Measurements from ENCODE around the gene TEX44.

Gene TEX44

GRCh38 chr2:231640241-231640640, 47.6 kb downstream of the TEX44 start:
- DNase-seq (ENCODE audit: low read depth in 2 of 2) = peak; percentile 55 to 81
- no peak overlapping the region for H3K4me3 ChIP-seq (replicated peaks in 1 of 2; ENCODE audit: low read depth in 2 of 2, low read length in 2 of 2)
- TF ChIP-seq, protein P1, sequence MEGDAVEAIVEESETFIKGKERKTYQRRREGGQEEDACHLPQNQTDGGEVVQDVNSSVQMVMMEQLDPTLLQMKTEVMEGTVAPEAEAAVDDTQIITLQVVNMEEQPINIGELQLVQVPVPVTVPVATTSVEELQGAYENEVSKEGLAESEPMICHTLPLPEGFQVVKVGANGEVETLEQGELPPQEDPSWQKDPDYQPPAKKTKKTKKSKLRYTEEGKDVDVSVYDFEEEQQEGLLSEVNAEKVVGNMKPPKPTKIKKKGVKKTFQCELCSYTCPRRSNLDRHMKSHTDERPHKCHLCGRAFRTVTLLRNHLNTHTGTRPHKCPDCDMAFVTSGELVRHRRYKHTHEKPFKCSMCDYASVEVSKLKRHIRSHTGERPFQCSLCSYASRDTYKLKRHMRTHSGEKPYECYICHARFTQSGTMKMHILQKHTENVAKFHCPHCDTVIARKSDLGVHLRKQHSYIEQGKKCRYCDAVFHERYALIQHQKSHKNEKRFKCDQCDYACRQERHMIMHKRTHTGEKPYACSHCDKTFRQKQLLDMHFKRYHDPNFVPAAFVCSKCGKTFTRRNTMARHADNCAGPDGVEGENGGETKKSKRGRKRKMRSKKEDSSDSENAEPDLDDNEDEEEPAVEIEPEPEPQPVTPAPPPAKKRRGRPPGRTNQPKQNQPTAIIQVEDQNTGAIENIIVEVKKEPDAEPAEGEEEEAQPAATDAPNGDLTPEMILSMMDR (IDR thresholded peaks at IDR 0.05; ENCODE audit: low read depth, low read length) = no peak

DNA sequence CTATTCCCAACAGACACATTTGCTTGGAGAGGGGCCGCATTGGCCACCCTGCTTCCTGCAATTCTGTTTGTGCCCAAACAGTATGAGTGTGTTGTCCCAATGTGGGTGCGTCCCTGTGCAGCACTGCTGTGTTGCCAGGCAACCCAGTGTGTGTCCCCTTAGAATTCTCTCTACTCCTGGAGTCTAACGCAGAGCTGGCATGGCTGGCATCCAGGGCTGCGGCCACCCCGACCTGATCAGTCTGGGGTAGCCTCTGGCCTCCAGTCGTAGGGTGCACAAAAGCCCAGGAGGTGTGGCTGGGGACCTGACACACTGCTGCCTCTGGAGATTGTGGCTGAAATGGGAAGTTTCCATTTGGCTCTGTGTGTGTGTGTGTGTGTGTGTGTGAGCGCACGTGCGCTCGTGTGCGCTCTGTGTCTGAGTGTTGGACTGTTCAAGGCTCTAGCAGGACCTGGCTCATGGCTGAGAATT, 48.0 kb downstream of the TEX44 start:
- no peak overlapping the region for H3K4me3 ChIP-seq (replicated peaks in 1 of 2; ENCODE audit: low read depth in 2 of 2, low read length in 2 of 2)
- TF ChIP-seq, protein P1 (IDR thresholded peaks at IDR 0.05; ENCODE audit: low read depth, low read length) = peak; percentile 17
- peak; percentile 41 to 66 for DNase-seq (ENCODE audit: low read depth in 2 of 2)

DNA sequence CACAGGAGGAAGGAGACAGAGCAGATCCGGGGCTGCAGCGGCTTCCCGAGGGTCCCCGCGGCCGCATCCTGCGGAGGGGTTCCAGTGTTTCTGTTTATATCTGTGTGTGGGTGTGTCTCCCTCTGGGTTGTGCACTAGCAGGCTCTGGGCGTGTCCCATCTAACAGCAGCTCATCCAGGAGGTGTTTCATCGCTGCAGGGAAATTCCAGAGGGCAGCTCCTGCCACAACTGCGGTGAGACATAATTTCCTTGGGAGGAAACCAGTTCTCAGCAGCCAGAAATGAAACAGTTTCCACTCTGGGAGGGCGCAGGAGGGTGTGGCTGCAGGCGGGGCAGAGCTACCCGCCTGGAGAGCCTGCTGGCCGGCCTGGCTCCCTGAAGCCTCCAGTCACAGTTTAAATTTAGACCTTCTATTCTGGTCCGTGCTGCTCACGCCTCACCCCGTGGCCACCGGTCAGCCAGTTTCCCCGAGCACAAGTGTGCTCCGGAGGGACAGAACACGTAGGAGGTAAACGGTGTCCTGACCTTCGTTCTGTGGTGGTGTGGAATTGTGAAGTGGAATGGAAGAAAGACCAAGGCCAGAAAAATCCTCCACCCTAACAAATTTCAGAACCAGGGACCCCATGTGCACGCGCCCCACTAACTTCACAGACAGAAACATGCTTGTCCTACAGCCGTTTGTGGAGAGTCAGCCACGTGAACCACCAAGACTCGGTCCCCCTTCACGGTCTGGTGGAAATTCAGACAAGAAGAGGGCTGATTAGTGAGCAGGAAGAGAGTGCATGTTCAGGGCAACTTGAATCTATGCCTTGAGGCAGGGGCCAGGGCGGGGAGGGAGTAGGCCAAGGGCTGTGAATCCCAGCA, 50.2 kb downstream of the TEX44 start:
- DNase-seq (ENCODE audit: low read depth in 2 of 2) = peak; percentile 90 to 97
- H3K4me3 ChIP-seq (replicated peaks in 1 of 2; ENCODE audit: low read depth in 2 of 2, low read length in 2 of 2) = peak overlapping the region in 1 of 2 donors; percentile 24
- TF ChIP-seq, protein P1 (IDR thresholded peaks at IDR 0.05; ENCODE audit: low read depth, low read length) = no peak

- TF ChIP-seq, protein P1 (IDR thresholded peaks at IDR 0.05; ENCODE audit: low read depth, low read length) = no peak
- H3K4me3 ChIP-seq (replicated peaks in 1 of 2; ENCODE audit: low read depth in 2 of 2, low read length in 2 of 2) = no peak overlapping the region
- no peak for DNase-seq (ENCODE audit: low read depth in 2 of 2)
These were observed 50.8 kb downstream of the TEX44 start for GRCh38 chr2:231643495-231643888.
